GM21528 (cell line): ENCODE measurements around the gene LMNTD1.
"Not testable (repeated sequence)": the region's sequence is repeated elsewhere in the genome, so short reads cannot be mapped to it uniquely, and the experiment has no call there.

Experiments used
- ATAC-seq: cut with Tn5 transposase; IDR thresholded peaks from one replicate; pipeline ENCODE4 v1.9.1; 2021; ENCODE audit warnings: mild to moderate bottlenecking, moderate library complexity; ENCODE audit not compliant: unreplicated experiment, low FRiP score

The LMNTD1 gene

DNA sequence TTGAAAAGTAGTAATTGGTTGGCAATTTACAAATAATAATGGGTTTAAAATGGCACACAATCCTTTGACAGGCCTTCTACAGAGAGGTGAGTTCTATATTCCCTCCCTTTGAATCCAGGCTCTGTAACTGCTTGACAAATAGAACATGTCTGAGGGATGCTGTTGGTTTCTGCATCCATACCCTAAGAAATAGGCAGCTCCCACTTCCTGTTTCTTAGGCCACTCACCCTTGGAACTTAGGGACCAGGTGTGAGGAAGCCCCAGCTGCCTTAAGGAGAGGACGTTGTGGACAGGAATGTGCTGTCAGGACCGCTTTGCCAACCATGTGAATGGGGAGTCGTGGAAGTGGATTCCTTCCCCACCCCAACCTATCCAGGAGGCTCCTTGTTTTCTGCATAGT lies 59.4 kb downstream of the LMNTD1 start:
- no peak for ATAC-seq

DNA sequence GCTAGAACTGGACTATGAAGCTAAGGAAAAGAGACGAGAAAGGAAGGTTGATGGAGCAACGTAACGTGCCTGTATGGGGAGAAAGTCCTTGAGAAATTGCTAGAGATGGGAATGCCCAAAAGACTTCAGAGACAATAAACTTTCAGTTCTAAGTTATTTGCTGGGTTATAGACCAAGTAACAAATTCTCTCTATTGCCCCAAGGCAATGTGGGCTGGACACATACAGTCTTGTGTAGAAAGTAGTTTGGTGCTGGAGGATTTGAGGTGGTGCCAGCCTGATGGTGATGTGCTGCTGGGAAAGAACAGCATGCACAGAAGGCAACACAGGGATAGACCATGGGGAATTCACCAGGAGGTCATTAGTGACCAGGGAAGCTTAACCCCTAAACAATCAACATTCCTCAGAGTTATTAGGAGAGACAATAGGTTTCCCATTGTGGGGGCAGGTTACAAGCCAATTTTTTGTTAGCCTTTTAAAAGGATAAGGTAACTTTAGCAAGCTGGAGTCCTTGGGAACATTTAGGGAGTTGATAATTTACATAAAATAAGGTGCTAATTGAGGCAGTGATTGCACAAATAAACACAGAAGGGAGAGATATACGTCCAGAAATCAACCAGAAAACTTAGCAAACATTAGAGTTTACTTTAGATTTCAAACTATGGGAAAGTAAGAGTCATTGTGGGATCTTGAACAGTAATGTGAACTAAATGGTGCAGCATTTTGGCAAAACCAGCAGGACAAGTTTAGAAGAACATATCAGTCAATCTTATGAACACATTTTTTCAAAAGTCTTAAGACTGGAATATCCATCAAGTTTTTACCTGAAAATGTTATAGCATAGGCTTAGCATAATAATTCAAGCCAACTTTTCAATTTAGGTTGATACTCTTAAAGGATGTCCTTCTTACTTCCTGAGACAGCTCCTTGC lies 61.4 kb downstream of the LMNTD1 start:
- no peak for ATAC-seq

DNA sequence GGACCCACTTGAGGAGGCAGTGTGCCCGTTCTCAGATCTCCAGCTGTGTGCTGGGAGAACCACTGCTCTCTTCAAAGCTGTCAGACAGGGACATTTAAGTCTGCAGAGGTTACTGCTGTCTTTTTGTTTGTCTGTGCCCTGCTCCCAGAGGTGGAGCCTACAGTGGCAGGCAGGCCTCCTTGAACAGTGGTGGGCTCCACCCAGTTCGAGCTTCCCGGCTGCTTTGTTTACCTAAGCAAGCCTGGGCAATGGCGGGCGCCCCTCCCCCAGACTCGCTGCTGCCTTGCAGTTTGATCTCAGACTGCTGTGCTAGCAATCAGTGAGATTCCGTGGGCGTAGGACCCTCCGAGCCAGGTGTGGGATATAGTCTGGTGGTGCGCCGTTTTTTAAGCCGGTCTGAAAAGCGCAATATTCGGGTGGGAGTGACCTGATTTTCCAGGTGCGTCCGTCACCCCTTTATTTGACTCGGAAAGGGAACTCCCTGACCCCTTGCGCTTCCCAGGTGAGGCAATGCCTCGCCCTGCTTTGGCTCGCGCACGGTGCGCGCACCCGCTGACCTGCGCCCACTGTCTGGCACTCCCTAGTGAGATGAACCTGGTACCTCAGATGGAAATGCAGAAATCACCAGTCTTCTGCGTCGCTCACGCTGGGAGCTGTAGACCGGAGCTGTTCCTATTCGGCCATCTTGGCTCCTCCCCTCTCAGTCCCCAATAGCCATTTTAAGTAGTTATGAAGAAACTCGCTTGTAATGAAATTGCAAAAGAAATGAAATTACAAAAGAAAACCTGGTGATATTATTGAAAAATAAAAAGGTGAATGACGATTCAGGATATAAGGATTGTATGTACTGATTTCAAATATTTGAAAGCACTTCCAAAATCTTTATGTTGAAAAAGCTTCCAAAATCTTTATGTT lies 63.9 kb downstream of the LMNTD1 start:
- not testable (repeated sequence) for ATAC-seq

DNA sequence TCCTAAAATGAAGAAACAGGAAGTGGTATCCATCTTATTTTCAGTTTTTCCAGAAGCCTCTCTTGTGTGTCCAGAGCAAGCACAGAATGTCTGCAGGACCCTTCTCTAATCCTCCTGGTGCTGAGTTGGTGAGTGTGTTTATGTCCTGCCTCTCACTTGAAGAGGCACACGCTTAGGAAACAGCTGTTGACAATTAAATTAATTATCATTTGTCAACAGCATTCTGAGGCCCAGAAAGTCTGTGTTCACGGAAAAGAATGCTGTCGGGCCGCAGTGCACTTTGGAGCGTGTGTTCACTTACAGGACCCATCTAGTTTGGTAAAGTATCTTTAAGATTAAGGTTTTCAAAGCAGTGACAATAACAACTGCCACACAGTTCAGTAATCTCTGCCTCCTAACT lies 70.5 kb downstream of the LMNTD1 start:
- no peak for ATAC-seq

DNA sequence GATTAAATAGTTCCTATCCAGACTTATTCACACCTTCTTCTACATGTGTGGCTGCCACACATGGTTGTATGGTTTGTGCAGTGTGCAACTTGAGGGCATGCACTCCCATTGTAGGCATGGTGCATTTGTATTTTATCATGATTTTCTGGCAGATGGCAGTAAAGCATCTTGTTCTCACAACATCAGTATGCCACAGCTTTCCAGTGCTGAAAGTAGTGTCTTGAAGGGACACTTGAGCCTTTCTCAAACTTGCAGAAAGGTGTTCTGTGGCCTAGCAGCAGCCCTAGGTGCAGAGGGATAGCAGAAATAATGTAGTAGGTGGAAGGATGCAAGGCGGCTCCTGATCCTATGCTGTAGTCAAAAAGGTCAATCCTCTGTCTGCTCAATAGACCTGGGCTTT lies 72.9 kb downstream of the LMNTD1 start:
- ATAC-seq = no peak

DNA sequence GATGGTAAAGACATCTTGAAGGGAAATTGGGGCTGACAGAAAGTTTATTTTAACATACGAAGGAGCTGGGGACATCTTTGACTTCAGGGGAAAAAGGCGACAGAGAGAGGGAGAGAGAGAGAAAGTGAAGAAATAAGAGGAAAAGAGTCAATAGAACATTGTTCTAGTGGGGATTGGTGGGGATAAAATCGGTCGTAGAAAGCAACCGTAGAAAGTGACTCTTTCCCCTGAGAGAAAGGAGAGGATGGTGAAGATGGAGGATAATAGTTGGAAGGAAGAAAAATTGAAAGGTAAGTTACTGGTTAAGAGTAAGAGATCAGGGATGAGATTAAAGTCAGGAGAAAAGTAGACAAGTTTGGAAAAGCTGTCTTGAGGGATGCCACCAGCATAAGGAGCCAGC lies 75.9 kb downstream of the LMNTD1 start:
- no peak for ATAC-seq

DNA sequence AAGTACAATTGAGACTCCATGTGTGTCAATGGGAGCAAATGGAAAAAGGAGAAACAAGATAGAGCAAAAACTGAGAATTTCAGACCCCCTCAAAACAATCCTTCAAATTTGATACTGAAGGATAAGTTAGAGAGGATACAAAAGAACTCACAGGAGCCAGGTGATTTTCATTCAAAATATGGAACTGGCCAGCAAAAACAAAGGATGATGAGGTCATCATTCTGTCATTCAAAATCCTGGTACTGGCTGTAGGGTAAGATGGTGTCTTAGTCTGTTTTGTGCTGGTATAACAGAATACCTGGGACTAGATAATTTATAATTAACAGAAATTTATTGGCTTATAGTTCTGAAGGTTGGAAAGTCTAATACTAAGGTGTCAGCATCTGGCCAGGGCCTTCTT lies 80.6 kb downstream of the LMNTD1 start:
- no peak for ATAC-seq

DNA sequence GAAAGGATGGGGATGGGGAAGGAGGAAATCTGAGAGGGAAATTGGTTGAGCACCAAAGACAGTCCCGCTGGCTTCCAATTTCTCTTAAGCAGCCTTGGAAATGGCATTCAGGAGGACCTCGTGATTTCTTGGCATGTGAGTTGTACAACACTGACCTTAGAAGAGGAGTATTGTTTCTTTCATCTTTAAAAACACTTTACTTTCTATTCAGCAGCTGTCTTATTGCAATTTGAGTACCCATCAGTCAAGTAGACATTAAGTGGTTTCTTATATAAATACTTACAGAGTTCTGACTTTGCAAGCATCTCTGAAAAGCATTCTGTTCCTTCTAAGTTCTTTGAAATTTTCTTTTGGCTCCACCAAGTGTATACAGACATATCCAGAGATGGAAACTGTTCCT lies 83.2 kb downstream of the LMNTD1 start:
- ATAC-seq = no peak

DNA sequence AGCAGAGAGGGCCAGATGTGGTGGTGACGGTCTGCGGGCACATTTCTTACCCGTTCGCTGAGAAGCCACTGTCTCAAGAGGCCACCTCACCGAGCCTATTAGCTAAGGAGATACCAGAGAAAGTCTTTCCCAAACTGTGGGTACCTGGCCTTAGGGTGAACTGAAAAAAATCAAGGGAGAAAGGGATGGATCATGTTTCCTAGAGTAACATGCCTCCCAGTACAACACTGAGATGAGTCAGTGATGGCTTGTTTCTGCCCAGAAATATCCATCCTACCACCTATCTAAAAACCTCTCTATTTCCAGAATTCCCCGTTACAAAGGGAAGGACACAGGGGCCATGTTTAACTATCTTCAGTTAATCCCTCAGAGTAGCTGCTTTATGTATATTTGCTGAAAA lies 83.7 kb downstream of the LMNTD1 start:
- ATAC-seq = no peak

DNA sequence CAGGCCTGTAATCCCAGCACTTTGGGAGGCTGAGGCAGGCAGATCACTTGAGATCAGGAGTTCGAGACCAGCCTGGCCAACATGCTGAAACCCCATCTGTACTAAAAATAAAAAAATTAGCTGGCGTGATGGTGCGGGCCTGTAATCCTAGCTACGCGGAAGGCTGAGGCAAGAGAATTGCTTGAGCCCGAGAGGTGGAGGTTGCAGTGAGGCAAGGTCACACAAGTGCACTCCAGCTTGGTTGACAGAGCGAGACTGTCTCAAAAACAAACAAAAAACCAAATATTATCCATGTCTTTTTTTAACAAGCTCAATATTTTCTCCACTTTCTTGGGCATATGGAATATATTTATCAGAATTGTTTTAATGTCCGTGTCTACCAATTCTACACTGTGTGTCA lies 89.6 kb downstream of the LMNTD1 start:
- ATAC-seq = no peak

DNA sequence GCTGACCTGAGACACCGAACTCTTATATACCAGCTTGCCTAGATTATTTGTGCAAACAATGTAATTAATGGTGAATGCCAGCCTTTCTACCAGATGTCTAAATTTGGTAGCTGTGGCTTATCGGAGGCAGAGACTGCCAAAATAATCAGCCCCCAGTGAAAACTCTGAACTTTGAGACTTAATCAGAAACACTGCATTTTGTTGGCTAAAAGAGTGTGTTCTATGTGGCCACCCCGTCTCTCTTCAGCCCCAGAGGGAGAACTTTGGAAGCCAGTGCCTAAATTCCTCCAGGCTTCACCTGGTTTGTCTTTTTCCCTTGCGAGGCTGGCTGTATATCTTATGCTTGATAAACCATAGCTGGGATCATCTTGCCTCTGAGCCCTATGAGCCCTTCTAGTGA lies 90.1 kb downstream of the LMNTD1 start:
- no peak for ATAC-seq

DNA sequence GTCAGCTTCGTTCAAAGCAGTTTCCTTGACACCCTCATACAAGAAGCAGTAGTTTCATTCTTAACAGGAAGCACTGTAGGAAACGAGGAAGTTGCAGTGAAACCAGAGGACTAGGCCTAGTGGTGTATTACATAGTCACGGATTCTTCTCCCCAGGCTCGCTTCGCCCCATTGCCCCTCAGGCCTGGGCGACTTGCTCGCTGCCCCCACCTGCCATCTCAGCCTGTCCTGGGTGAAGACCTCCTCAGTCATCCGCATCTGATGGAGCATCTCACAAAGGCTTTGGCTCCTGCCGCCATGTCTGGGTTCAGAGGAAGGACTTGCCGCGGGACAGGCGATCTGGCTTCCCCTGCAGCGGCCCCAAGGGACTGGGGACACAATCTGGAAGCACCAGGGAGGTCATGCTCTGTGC lies 93.5 kb downstream of the LMNTD1 start:
- peak; percentile 86 for ATAC-seq

DNA sequence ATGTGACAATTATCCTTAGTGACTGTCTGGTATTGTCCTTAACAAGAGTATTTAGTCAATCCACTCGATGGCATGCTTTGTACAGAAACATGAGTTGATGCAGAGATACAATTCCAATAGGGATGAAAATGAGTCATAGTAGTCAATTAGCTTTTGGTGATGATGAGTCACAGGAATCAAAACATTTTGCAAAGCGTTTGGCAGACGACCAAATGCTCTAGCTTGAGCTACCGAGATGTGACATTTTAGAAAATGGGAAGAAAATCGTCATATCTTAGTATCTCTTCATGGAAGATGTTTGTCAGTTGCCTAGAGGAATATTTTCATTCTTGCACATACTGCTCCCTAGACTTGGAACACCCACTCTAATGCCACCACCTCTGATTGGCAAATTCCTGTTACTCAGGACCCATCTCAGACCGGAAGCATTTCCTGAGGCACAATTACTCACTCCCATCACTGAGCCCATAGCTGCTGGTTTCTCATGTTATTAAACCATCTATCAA lies 95.0 kb downstream of the LMNTD1 start:
- no peak for ATAC-seq

DNA sequence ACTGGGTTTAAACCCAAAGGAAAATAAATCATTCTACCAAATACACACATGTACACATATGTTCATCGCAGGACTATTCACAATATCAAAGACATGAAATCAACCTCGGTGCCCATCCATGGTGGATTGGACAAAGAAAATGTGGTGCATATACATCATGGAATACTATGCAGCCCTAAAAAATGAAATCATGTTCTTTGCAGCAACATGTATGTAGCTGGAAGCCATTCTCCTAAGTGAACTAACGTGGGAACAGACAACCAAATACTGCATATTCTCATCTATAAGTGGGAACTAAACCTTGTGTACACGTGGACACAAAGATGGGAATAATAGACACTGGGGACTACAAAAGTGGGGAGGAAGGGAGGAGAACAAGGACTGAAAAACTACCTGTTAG lies 96.6 kb downstream of the LMNTD1 start:
- no peak for ATAC-seq

DNA sequence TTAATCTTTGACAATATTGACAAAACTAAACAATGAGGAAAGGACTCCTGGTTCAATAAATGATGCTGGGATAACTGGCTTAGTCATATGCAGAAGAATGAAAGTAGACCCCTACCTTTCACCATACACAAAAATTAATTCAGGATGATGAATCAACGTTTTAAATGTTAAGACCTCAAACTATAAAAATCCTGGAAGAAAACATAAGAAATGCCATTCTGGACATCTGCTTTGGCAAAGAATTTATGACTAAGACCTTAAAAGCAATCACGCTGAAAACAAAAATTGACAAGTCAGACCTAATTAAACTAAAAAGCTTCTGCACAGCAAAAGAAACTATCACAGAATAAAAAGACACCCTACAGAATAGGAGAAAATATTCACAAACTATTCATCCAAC lies 97.4 kb downstream of the LMNTD1 start:
- ATAC-seq = no peak

DNA sequence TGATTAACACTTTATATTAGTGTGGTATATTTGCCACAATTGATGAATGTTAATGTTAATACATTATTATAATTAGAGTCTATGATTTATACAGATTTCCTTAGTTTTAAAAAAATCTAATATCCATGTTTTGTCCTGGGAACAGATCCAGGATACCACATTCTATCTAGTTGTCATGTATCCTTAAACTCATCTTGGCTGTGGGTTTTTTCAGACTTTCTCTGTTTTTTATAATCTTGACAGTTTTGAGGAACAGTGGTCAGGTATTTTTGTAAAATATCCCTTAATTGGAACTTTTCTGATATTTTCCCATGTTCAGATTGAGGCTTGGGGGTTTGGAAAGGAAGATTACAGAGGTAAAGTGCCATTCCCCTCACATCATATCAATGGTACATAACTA lies 104.1 kb downstream of the LMNTD1 start:
- ATAC-seq = no peak

DNA sequence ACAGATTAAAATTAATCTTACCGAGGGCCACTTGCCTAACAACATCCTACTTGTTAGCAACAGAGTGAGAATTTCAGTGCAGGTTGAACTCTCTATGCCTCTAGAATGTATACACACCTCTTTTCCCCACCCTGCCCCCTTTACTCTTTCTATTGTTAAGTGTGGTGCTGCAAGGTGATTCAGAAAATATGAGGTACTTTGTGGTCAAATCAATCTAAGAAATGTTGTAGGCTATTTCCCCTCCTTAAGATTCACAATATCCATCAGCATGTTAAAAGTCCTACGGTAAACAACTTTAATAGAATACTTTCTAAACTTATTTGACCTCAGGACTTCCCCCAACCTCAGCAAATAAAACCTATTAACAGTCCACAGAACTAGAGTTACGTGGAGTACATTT lies 106.0 kb downstream of the LMNTD1 start:
- ATAC-seq = no peak

DNA sequence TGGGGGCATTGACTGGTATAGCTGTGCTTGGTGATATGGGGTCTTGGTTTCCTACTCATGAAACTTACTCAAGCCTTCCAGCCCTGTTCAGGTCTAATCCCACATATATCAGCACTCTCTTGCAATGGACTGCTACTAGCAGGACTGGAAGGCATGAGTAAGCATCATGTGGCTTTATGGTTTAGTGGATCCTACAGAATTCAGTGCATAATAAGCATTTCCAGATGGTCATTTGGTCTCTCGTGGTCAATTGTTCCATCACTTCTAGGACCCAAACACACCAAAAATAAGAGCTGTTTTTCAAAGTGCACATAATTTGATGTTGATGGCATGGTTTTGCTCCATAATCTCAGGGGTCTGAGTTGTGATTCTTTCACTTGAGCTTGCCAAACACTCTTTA lies 114.4 kb downstream of the LMNTD1 start:
- no peak for ATAC-seq

DNA sequence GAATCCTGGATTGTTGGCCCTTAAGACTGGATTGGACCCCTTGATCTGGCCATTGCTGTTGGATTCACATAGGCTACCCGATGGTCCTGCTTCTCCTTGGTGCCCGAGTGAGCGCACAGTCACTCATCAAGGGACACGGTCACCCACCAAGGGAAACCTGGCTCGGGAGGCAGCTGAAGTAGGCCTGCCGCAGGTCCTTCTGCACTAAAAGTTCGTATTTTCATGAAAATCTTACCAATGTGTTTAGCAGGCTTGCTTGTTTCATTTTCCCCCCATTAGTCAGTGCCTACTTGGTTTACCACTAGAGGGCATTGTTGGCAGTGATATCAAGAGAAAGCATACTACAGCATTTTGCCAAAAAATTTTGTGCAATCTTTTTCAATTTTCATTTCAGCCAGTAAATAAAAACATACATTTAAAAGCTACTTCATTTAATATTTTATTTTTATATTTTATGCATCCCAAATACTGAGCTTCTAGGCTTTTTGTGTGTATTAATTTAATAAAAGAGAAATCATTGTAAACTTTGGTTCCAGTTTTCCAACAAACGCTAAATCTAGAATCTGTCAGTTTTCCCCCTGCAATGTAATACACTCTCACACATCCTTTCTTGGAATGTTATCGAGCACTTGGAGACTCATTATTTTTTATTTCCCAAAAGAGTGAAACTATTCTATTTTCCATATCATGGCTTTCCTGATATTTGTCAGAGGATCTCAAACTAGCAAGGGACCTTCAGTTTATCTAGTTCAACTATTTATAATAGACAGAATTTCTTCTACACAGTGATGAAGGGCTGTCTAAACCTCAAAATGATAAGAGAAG lies 116.7 kb downstream of the LMNTD1 start:
- ATAC-seq = no peak

DNA sequence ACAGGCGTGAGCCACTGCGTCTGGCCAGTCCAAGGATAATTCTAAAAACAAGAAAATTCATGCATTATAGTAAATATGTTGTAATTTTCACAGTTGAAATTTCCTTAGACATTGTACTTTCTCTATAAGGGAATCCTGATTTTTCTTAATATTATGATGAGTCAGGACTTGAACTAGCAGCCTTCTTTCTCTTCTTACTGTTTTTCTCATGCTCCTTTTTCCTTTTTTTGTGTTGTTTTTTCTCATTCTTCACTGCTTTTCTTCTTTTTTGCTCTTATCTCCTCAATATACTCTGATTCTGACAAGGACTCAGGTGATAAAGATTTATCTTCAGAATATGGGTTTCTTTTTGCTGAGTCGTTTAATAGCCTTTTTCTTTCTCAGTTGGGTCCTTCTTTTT lies 117.7 kb downstream of the LMNTD1 start:
- no peak for ATAC-seq
